ENCODE results near the gene BOLA1. TPM values are rescaled to one million over a fixed set of nuclear protein-coding genes. Genes with fewer than 3 reads are reported as not detected.
"Not testable (repeated sequence)": the region's sequence is repeated elsewhere in the genome, so short reads cannot be mapped to it uniquely, and the experiment has no call there.

Gene BOLA1
- total and polyA plus RNA-seq, 2 experiments from 2014 or later = 32.5 to 46.0 TPM

DNA sequence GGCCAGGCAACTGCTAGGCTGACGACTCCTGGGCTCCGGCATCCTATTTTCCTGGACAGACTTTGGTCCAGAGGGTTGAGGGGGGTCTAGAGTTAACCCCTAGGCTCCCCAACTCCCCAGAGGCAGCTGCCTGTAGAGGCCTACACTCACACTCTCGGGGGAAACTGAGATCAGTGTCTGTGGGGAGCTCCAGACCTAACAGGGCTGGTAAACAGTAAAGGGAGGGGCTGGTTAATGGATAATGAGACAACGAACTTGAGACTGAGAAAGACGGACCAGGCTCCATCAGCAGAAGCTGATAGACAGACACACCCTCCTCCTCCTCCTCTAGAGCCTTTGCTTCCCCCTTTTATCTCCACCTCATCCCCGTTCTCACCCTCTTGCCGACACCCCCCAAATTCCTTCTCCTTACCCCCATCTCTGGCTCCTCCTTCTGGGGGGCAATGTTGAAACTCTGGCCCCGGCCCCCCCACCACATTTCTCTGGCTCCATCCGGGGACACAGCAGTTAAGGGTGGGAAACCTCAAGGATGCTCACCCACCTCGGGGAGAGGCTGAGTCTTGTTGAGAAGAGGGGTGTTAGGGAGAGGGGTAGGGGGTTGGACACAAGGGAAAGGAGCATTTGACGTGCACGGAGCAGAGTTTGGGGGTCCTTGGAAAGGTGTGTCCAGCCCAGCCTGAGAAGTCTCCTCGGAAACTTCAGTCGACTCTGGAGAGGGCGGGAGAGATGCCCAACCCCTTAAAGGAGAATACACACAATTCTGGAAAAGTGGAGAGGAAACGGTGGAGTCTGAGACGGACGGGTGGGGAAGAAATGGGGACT is 37.0 kb downstream of the BOLA1 start, which contains the start of gene MTMR11:
Gene MTMR11 (minus strand): TSS at position 710 of the 822 bp plus-strand sequence. CDS start 232 bp downstream, at position 478.
- peak within 1 kb of the TSS; percentile 5 for H3K4me3 ChIP-seq
- H3K27ac ChIP-seq = no peak within 1 kb of the TSS
- DNase-seq (ENCODE audit: low read depth in 1 of 2, low spot score in 1 of 2) = peak in 1 of 2 donors; percentile 47
- no peaks in the 10 kb centered on the region for H3K36me3 ChIP-seq
- H3K4me1 ChIP-seq (ENCODE audit: low read depth) = peaks cover 23% of the 10 kb centered on the region
- H3K9me3 ChIP-seq (ENCODE audit: low read depth) = no peaks in the 10 kb centered on the region
- TF ChIP-seq, protein P1, sequence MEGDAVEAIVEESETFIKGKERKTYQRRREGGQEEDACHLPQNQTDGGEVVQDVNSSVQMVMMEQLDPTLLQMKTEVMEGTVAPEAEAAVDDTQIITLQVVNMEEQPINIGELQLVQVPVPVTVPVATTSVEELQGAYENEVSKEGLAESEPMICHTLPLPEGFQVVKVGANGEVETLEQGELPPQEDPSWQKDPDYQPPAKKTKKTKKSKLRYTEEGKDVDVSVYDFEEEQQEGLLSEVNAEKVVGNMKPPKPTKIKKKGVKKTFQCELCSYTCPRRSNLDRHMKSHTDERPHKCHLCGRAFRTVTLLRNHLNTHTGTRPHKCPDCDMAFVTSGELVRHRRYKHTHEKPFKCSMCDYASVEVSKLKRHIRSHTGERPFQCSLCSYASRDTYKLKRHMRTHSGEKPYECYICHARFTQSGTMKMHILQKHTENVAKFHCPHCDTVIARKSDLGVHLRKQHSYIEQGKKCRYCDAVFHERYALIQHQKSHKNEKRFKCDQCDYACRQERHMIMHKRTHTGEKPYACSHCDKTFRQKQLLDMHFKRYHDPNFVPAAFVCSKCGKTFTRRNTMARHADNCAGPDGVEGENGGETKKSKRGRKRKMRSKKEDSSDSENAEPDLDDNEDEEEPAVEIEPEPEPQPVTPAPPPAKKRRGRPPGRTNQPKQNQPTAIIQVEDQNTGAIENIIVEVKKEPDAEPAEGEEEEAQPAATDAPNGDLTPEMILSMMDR (IDR thresholded peaks at IDR 0.05; ENCODE audit: low read depth, low read length) = no peak
- no peaks in the 10 kb centered on the region for H3K27me3 ChIP-seq

DNA sequence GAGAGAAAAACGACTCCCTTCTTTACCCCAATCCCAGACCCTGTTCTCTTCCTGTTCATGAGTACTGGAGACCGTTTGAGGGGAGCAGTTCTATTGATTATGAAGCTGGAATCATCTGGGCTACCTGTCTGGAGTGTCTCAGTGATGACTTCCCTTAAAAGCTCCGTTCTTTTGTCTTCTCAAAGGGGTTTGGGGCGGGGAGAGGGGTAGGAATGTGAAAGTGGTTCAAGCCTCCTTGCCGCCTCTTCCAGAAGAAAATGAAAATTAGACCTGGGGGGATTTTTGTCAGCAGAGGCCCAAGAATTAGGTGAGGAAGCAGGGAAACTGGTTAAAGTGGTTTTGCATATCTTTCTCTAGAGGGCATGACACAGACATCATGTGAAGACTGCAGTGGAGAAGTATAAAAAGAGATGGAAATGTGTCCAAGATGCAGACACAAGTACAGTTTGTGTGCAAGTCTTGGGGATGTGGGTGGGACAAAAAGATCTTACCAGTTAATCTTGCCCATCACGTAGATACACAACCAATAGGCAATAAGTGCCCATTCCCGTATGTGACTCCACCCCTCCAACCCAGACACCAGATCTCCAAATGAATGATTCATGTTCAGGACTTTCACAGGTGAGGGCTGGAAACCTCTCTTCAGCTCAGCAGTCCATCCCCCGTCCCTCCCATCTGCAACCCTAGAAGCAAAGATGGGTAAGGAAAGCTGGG is 37.8 kb downstream of the BOLA1 start:
- DNase-seq (ENCODE audit: low read depth in 1 of 2, low spot score in 1 of 2) = peak in 1 of 2 donors; percentile 38
- Histone ChIP-seq H3K27me3 (no peaks in the 10 kb centered on the region), H3K4me3 (peak overlapping the region; percentile 5), H3K9me3 (ENCODE audit: low read depth) (no peaks in the 10 kb centered on the region), H3K27ac (no peak overlapping the region), H3K36me3 (no peaks in the 10 kb centered on the region), H3K4me1 (ENCODE audit: low read depth) (peaks cover 23% of the 10 kb centered on the region)
- TF ChIP-seq, protein P1 (IDR thresholded peaks at IDR 0.05; ENCODE audit: low read depth, low read length) = no peak

GRCh38 chr1:149937759-149938158 is 38.4 kb downstream of the BOLA1 start:
- no peak overlapping the region for H3K4me3 ChIP-seq
- H3K4me1 ChIP-seq (ENCODE audit: low read depth) = peaks cover 23% of the 10 kb centered on the region
- no peak for DNase-seq (ENCODE audit: low read depth in 1 of 2, low spot score in 1 of 2)
- no peaks in the 10 kb centered on the region for H3K36me3 ChIP-seq
- H3K27ac ChIP-seq = no peak overlapping the region
- H3K27me3 ChIP-seq = no peaks in the 10 kb centered on the region
- no peaks in the 10 kb centered on the region for H3K9me3 ChIP-seq (ENCODE audit: low read depth)
- TF ChIP-seq, protein P1 (IDR thresholded peaks at IDR 0.05; ENCODE audit: low read depth, low read length) = no peak

GRCh38 chr1:149938668-149939003 is 39.3 kb downstream of the BOLA1 start:
- H3K4me1 ChIP-seq (ENCODE audit: low read depth) = peaks cover 23% of the 10 kb centered on the region
- peak overlapping the region; percentile 95 for H3K27ac ChIP-seq
- H3K9me3 ChIP-seq (ENCODE audit: low read depth); H3K4me3 ChIP-seq; H3K27me3 ChIP-seq; DNase-seq (ENCODE audit: low read depth in 1 of 2, low spot score in 1 of 2); H3K36me3 ChIP-seq: not testable (repeated sequence)

DNA sequence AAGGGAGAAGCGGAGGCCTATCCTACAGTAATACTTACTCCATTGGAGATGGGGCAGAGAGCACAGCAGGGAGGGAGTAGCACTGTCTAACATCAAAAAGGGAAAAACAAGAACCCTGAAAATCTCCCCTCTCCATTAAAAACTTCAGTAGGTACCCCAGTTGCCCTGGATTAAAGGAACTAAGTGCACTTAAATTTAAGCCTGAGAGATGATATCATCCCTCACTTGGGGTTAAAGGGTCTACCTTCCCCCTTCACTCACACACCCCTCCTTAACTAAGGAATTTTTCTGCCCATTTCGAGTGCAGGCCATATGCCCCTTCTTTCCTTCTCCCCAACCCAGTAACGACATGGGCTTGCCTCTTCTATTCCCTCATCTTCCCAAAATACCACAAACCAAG is 41.1 kb downstream of the BOLA1 start:
- DNase-seq (ENCODE audit: low read depth in 1 of 2, low spot score in 1 of 2) = no peak
- H3K36me3 ChIP-seq = peaks cover 13% of the 10 kb centered on the region
- H3K27me3 ChIP-seq = no peaks in the 10 kb centered on the region
- no peak overlapping the region for H3K27ac ChIP-seq
- no peaks in the 10 kb centered on the region for H3K9me3 ChIP-seq (ENCODE audit: low read depth)
- H3K4me3 ChIP-seq = no peak overlapping the region
- peaks cover 23% of the 10 kb centered on the region for H3K4me1 ChIP-seq (ENCODE audit: low read depth)
- TF ChIP-seq, protein P1 (IDR thresholded peaks at IDR 0.05; ENCODE audit: low read depth, low read length) = no peak

GRCh38 chr1:149942207-149942606 is 42.8 kb downstream of the BOLA1 start:
- no peak overlapping the region for H3K4me3 ChIP-seq
- peak overlapping the region; percentile 65 for H3K27ac ChIP-seq
- H3K27me3 ChIP-seq = no peaks in the 10 kb centered on the region
- TF ChIP-seq, protein P1 (IDR thresholded peaks at IDR 0.05; ENCODE audit: low read depth, low read length) = peak; percentile 56
- DNase-seq (ENCODE audit: low read depth in 1 of 2, low spot score in 1 of 2) = peak; percentile 62 to 72
- no peaks in the 10 kb centered on the region for H3K9me3 ChIP-seq (ENCODE audit: low read depth)
- peaks cover 21% of the 10 kb centered on the region for H3K36me3 ChIP-seq
- peaks cover 15% of the 10 kb centered on the region for H3K4me1 ChIP-seq (ENCODE audit: low read depth)
